Heart right ventricle (tissue), 16 donors: ENCODE measurements around the gene ATG5. TPM values are rescaled to one million over a fixed set of nuclear protein-coding genes. Genes with fewer than 3 reads are reported as not detected.
"Not testable (repeated sequence)": the region's sequence is repeated elsewhere in the genome, so short reads cannot be mapped to it uniquely, and the experiment has no call there.

Experiments used
- ATAC-seq, 8 donors: fragments of 200-7000 bp; cut with Tn5 transposase; one replicate each; pipeline ENCODE4 v1.9.1; 2020; ENCODE audit warnings: mild to moderate bottlenecking in 8 of 8, moderate library complexity in 8 of 8, moderate number of reproducible peaks in 1 of 8
- DNase-seq, 2 donors: peaks; one replicate each; pipeline ENCODE4 v3.0.0-alpha.2; 2020
- H3K27ac ChIP-seq, 10 donors: fragments of 200-600 bp; sonication (generic) in 2 of 10; one replicate each; pipeline versions ENCODE4 v1.5.0 to v1.8.0; 2020 to 2022; ENCODE audit warnings: mild to moderate bottlenecking in 3 of 10
- H3K27me3 ChIP-seq, 7 donors: fragments of 200-600 bp; one replicate each; pipeline ENCODE4 v1.8.0; 2021 to 2022; ENCODE audit warnings: mild to moderate bottlenecking in 2 of 7
- H3K36me3 ChIP-seq, 9 donors: fragments of 200-600 bp; sonication (generic) in 1 of 9; one replicate each; pipeline versions ENCODE4 v1.5.0 to v1.8.0; 2020 to 2022; ENCODE audit warnings: mild to moderate bottlenecking in 2 of 9
- H3K4me1 ChIP-seq, 9 donors: fragments of 200-600 bp; sonication (generic) in 1 of 9; one replicate each; pipeline versions ENCODE4 v1.5.0 to v1.8.0; 2020 to 2022; ENCODE audit warnings: mild to moderate bottlenecking in 4 of 9
- H3K4me3 ChIP-seq, 10 donors: fragments of 200-600 bp; sonication (generic) in 2 of 10; one replicate each; pipeline versions ENCODE4 v1.5.0 to v1.8.0; 2020 to 2022; ENCODE audit warnings: mild to moderate bottlenecking in 7 of 10, moderate library complexity in 2 of 10
- H3K9me3 ChIP-seq, 11 donors: fragments of 200-600 bp in 10 of 11; sonication (generic) in 2 of 11; one replicate each; pipeline versions ENCODE4 v1.5.0 to v1.8.0; 2013 to 2022; ENCODE audit warnings: mild to moderate bottlenecking in 2 of 11, control low read depth in 1 of 11, moderate library complexity in 1 of 11
- WGBS, 2 donors: extraction: QIAGEN DNeasy Blood & Tissue Kit; methylation state at CpG; one replicate each; pipeline ENCODE4 v1.1.7; 2013; ENCODE audit warnings: inconsistent platforms in 1 of 2; 5-methylcytosine and 5-hydroxymethylcytosine counted together
- intact Hi-C, 10 donors: fragments of 100-400 bp; cut with DNase I; formaldehyde crosslinking; loops; one replicate each; pipeline versions ENCODE4 v1.11.1 to v1.14.2; 2022
- polyA plus RNA-seq, 2 donors: library from polyadenylated mRNA; stranded (reverse); fragments of 200-250 nt; gene quantifications; one replicate each; pipeline ENCODE4 v1.2.3, GENCODE V29; 2013
- total RNA-seq, 10 donors: library from RNA; stranded (reverse); fragmentation: NEBNext Ultra II Directional in 3 of 10; extraction: Animal tissue kit (Norgen Biotek cat#: 25700) in 3 of 10; gene quantifications; one replicate each; pipeline versions ENCODE4 v1.2.1 to v1.2.4, GENCODE V29; 2021 to 2023
- TF ChIP-seq, protein P1 (sequence below), 9 donors: fragments of 200-600 bp; sonication (generic) in 2 of 9; IDR thresholded peaks; one replicate each; pipeline versions ENCODE4 v1.5.0 to v1.8.0; 2021 to 2022; ENCODE audit warnings: antibody characterized with exemption in 9 of 9, mild to moderate bottlenecking in 5 of 9, moderate library complexity in 1 of 9
- donor health status: Arrhythmogenic right ventricular cardiomyopathy.
- donor health status: ischemic (EF 13 %, LVEDD 7.1; RV severe dilation, severe dysfunction).
- donor health status: healthy with polysubstance abuse.
- donor health status: DM: no; HTN: yes; CAD: no.
- donor health status: DM: no; HTN: no; CAD: no.
- donor health status: ischemic (EF 25% LVEDD 6.9; RV normal size, moderate dysfunction).
- donor health status: ischemic (EF 25% LVEDD 5.7; RV mildly dilated, moderate dysfunction).
- donor health status: healthy.
- donor health status: DM: yes; HTN: yes; CAD: no.
- donor health status: Ischemic cardiomyopathy.
- donor health status: ischemic (EF 35%, LVEDD 5.7; RV mildly dilated, moderate dysfunction).
- donor health status: nonischemic (EF 11% LVEDD 7.7; RV severe dilation, severe dysfunction).
- donor health status: DM: yes; HTN: yes; CAD: no.
- donor health status: PGD.
- donor health status: ischemic (EF 29% LVEDD 5.4; RV normal size, mild dysfunction).
- donor health status: nonischemic (EF 23%, LVEDD 6.1; RV moderate dilation, normal function).

ATG5 gene
- total and polyA plus RNA-seq, 12 donors = 12.6 to 18.0 (median 15.0) TPM

DNA sequence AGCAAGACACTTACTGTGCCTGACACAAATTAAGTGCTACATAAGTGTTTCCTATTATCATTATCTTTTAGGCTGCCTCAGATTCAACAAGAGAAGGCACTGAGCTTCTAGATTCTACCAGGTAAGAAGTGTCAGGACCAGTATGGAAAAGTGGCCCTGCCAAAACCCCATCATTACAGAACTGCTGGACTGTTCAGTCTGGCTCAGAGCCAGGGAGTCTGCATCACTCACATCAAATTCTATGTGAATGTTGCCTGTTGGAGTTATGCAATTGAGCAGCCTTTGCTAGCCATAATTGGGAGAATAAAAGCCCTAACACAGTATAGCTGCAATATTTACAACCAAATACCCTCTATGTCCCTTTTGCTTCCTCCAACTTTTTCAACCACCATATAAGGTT lies 70.9 kb downstream of the ATG5 start:
- H3K4me3 ChIP-seq = no peak overlapping the region
- DNase-seq = no peak
- peaks cover 0 to 25% (median 0%) of the 10 kb centered on the region in 9 donors for H3K4me1 ChIP-seq
- no peaks in the 10 kb centered on the region for H3K9me3 ChIP-seq
- TF ChIP-seq, protein P1, sequence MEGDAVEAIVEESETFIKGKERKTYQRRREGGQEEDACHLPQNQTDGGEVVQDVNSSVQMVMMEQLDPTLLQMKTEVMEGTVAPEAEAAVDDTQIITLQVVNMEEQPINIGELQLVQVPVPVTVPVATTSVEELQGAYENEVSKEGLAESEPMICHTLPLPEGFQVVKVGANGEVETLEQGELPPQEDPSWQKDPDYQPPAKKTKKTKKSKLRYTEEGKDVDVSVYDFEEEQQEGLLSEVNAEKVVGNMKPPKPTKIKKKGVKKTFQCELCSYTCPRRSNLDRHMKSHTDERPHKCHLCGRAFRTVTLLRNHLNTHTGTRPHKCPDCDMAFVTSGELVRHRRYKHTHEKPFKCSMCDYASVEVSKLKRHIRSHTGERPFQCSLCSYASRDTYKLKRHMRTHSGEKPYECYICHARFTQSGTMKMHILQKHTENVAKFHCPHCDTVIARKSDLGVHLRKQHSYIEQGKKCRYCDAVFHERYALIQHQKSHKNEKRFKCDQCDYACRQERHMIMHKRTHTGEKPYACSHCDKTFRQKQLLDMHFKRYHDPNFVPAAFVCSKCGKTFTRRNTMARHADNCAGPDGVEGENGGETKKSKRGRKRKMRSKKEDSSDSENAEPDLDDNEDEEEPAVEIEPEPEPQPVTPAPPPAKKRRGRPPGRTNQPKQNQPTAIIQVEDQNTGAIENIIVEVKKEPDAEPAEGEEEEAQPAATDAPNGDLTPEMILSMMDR (IDR thresholded peaks at IDR 0.05) = no peak
- H3K36me3 ChIP-seq = no peaks in the 10 kb centered on the region
- no peak overlapping the region for H3K27ac ChIP-seq
- ATAC-seq = no peak
- no peaks in the 10 kb centered on the region for H3K27me3 ChIP-seq
- intact Hi-C loops = no loop called here

- H3K27me3 ChIP-seq = no peaks in the 10 kb centered on the region
- 97 to 100% methylated on average over 1 of the region's 1 CpG for WGBS, 2 donors
- DNase-seq = no peak
- no peak overlapping the region for H3K27ac ChIP-seq
- no peak overlapping the region for H3K4me3 ChIP-seq
- H3K9me3 ChIP-seq = no peaks in the 10 kb centered on the region
- TF ChIP-seq, protein P1 (IDR thresholded peaks at IDR 0.05) = no peak
- H3K4me1 ChIP-seq = peaks cover 0 to 25% (median 0%) of the 10 kb centered on the region in 9 donors
- H3K36me3 ChIP-seq = peaks cover 0 to 2% (median 0%) of the 10 kb centered on the region in 9 donors
- intact Hi-C loops = no loop called here
- no peak for ATAC-seq
Measured at GRCh38 chr6:106253731-106254130, 71.8 kb downstream of the ATG5 start.

DNA sequence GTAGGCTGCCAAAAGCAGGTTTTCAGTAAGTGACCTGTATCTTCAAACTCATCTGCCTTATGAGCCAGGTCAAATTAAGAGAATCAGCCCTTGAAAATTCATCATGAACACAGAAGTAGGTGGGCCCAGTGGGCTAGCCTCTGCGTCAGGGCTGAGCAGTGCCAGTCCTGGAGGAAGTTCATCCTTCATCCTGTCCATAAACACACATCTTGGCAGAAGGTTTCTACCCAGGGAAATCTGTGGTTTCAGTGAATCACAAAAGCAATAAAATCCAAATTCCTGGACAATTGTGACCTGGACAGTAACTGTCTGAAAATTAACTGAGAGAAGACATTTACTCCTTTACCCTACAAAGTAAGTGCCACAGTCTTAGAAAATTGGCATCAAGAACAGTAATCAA lies 72.4 kb downstream of the ATG5 start:
- H3K4me1 ChIP-seq = peaks cover 0 to 25% (median 0%) of the 10 kb centered on the region in 9 donors
- no peak overlapping the region for H3K4me3 ChIP-seq
- 70 to 71% methylated on average over 1 of the region's 1 CpG for WGBS, 2 donors
- peaks cover 0 to 8% (median 0%) of the 10 kb centered on the region in 9 donors for H3K36me3 ChIP-seq
- TF ChIP-seq, protein P1 (IDR thresholded peaks at IDR 0.05) = no peak
- ATAC-seq = no peak
- DNase-seq = no peak
- H3K27me3 ChIP-seq = no peaks in the 10 kb centered on the region
- H3K27ac ChIP-seq = no peak overlapping the region
- intact Hi-C loops = no loop called here
- H3K9me3 ChIP-seq = no peaks in the 10 kb centered on the region

DNA sequence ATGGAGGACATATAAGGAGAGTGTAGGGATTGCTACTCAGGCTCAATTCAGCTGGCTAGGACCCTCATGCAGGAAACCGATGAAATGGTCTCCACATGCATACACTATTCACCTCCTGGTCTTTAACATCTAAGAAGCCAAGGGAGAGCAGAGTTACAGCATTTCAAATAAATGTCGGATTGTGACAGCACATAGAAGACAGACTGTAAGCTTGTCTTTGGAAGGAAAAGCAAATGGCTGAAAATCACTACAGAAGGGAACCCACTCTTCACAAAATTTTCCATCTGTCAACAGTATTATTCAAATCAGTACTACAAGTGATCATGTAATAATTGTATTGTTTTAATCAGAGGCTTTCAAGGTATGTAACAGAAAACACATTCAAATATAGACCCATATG lies 72.9 kb downstream of the ATG5 start:
- H3K4me1 ChIP-seq = peaks cover 0 to 25% (median 0%) of the 10 kb centered on the region in 9 donors
- no peak overlapping the region for H3K4me3 ChIP-seq
- H3K27me3 ChIP-seq = no peaks in the 10 kb centered on the region
- no peak for ATAC-seq
- intact Hi-C loops = no loop called here
- WGBS, 2 donors = 90 to 94% methylated on average over 2 of the region's 2 CpGs
- H3K36me3 ChIP-seq = peaks cover 0 to 12% (median 3%) of the 10 kb centered on the region in 9 donors
- TF ChIP-seq, protein P1 (IDR thresholded peaks at IDR 0.05) = no peak
- no peak overlapping the region for H3K27ac ChIP-seq
- no peak for DNase-seq
- no peaks in the 10 kb centered on the region for H3K9me3 ChIP-seq

- WGBS, 2 donors = 83 to 90% methylated on average over 8 of the region's 8 CpGs
- H3K27ac ChIP-seq, H3K27me3 ChIP-seq, intact Hi-C loops, DNase-seq, H3K4me3 ChIP-seq, H3K9me3 ChIP-seq: not testable (repeated sequence)
- peak in 1 of 8 donors; percentile 38 for ATAC-seq
- peaks cover 0 to 22% (median 7%) of the 10 kb centered on the region in 9 donors for H3K36me3 ChIP-seq
- peaks cover 0 to 25% (median 0%) of the 10 kb centered on the region in 9 donors for H3K4me1 ChIP-seq
Measured at GRCh38 chr6:106251531-106252255, 73.9 kb downstream of the ATG5 start.
